ENCODE results near the gene PKIG.

PKIG gene

DNA sequence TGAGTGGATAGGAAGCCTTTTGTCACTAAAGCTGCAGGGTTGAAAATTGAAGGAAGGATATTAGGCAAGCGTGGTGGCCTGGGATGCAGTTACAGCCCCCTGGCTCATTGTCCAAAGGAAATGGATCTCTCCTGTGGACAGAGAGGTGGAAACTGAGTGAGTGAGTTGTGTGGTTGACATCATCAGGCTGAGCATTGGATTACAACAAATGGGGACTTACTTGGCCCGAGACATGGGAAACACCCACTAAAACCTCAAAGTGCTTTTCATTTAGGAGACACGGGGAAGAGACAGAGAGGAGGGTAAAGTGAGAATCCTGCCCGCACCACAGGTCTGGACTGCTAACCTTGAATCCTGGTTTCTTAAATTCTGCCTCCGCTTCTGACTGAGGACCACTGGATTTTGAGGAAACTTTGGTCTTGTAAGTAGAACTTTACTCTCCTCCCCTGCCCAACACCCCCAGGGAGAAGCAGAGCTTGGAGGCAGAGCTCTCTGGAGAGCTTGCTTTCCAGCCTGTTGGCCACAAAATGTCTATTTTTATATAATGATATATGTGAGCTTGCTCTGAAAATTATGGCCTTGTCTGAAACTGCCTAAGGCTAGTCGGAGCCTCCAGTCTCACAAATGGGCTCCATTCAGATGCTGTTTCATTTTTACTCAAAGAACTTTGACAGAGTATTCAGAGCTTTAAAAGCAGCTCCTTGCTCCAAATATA is at the start of gene PKIG:
TSS of gene PKIG (plus strand) at position 269 of the 715 bp plus-strand sequence. CDS start 31,978 bp downstream, outside the sequence.
- peak within 1 kb of the TSS; percentile 79 for H3K4me3 ChIP-seq
- H3K27ac ChIP-seq: peak within 1 kb of the TSS; percentile 90
- no peaks in the 10 kb centered on the region for H3K9me3 ChIP-seq (ENCODE audit: low read depth, low read length)
- H3K9ac ChIP-seq (ENCODE audit: insufficient read length): peak within 1 kb of the TSS; percentile 64
- TF ChIP-seq FOXP2 (optimal IDR thresholded peaks at IDR 0.05; ENCODE audit: control extremely low read depth, extremely low read length, insufficient read depth) (no peak), POLR2AphosphoS5 (IDR thresholded peaks at IDR 0.05; ENCODE audit: borderline replicate concordance, low read depth, low read length) (no peak), EZH2 (IDR thresholded peaks at IDR 0.05) (no peak)
- DNase-seq (ENCODE audit: low read depth, low spot score): no peak
- H3K36me3 ChIP-seq (ENCODE audit: insufficient read depth, low read length): no peaks in the 10 kb centered on the region

DNA sequence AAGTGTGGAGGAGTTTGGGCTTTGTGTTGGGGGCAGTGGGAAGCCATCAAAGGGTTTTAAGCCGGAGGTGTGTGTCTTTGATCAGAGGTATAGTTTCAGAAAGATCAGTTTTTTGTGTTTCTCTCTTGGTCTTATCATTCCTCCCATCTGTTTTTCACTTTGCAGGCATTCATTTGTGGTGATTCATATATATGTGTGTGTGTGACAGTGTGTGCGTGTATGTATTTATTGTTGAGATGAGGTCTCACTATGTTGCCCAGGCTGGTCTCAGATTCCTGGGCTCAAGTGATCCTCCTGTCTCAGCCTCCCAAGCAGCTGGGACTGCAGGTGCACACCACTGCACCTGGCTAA is 49.4 kb upstream of the PKIG start:
- no peak overlapping the region for H3K27ac ChIP-seq
- no peaks in the 10 kb centered on the region for H3K36me3 ChIP-seq (ENCODE audit: insufficient read depth, low read length)
- H3K9ac ChIP-seq (ENCODE audit: insufficient read length): no peak overlapping the region
- no peaks in the 10 kb centered on the region for H3K9me3 ChIP-seq (ENCODE audit: low read depth, low read length)
- TF ChIP-seq EZH2 (IDR thresholded peaks at IDR 0.05) (no peak), FOXP2 (optimal IDR thresholded peaks at IDR 0.05; ENCODE audit: control extremely low read depth, extremely low read length, insufficient read depth) (no peak), POLR2AphosphoS5 (IDR thresholded peaks at IDR 0.05; ENCODE audit: borderline replicate concordance, low read depth, low read length) (no peak)
- DNase-seq (ENCODE audit: low read depth, low spot score): no peak
- peak overlapping the region; percentile 84; the same call in 1 of the 2 replicates for H3K4me3 ChIP-seq

DNA sequence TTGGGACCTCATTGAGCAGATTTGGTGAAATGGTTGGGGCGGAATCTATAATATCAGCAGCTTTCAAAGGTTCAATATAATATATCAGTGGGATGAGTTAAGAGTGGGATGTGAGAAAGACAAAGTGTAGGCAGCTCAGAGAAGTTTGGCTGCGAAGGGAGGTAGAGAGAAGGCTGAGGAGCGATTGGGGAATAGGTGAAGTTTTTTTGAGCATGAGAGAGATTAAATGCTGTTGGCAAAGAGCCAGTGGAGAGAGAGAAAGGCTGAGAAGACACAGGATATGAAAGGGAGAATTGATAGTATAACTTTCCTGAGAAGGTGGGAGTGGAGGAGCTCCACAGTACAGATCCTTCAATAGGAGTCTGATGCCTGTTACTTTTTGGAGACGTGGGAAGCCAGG is 48.5 kb upstream of the PKIG start:
- DNase-seq (ENCODE audit: low read depth, low spot score): no peak

DNA sequence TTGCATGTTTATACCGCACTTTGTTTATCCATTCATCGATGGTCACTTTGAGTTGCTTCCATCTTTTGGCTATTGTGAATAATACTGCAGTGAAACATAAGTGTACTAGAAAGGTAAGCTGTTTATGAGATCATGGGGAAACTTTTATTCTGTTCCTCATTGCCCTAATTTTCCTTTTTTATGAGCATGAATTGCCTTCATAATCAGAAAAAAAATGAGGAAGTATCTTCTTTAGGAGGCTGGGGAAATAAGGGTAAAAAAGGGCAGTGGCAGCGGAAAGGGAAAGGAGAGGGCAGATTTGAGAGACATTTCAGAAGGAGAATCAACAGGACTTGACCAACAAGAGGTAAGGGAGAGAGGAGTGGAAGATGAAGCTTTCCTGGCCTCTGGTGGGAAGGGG is 46.2 kb upstream of the PKIG start:
- TF ChIP-seq FOXP2 (optimal IDR thresholded peaks at IDR 0.05; ENCODE audit: control extremely low read depth, extremely low read length, insufficient read depth) (no peak), EZH2 (IDR thresholded peaks at IDR 0.05) (no peak), POLR2AphosphoS5 (IDR thresholded peaks at IDR 0.05; ENCODE audit: borderline replicate concordance, low read depth, low read length) (no peak)
- Histone ChIP-seq H3K4me3 (no peak overlapping the region), H3K36me3 (ENCODE audit: insufficient read depth, low read length) (no peaks in the 10 kb centered on the region), H3K27ac (no peak overlapping the region), H3K9ac (ENCODE audit: insufficient read length) (no peak overlapping the region), H3K9me3 (ENCODE audit: low read depth, low read length) (no peaks in the 10 kb centered on the region)
- no peak for DNase-seq (ENCODE audit: low read depth, low spot score)

More for the DNA sequence above, 48.5 kb upstream of the PKIG start:
- no peaks in the 10 kb centered on the region for H3K36me3 ChIP-seq (ENCODE audit: insufficient read depth, low read length)
- no peak overlapping the region for H3K27ac ChIP-seq
- H3K9ac ChIP-seq (ENCODE audit: insufficient read length): no peak overlapping the region
- TF ChIP-seq POLR2AphosphoS5 (IDR thresholded peaks at IDR 0.05; ENCODE audit: borderline replicate concordance, low read depth, low read length): no peak
- TF ChIP-seq FOXP2 (optimal IDR thresholded peaks at IDR 0.05; ENCODE audit: control extremely low read depth, extremely low read length, insufficient read depth): no peak
- TF ChIP-seq EZH2 (IDR thresholded peaks at IDR 0.05): no peak
- H3K9me3 ChIP-seq (ENCODE audit: low read depth, low read length): no peaks in the 10 kb centered on the region
- no peak overlapping the region for H3K4me3 ChIP-seq

DNA sequence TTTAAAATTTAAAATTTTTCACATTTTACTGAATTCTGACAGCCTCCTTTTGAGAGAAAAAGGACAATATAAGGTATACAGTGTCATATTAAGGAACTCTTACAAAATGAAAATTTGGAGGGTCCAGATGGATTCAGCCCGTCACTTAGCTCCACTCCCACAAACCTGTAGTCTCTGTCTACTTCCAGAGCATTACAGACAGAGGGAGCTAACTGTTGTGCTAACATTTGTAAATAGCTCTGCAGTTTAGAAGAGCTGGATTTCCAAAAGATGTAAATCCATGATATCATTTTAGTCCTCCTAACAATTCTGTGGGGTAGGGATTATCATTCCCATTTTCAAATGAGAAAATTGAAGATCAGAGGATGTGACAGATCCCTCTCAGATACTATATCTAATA is 44.4 kb upstream of the PKIG start:
- Histone ChIP-seq H3K36me3 (ENCODE audit: insufficient read depth, low read length) (no peaks in the 10 kb centered on the region), H3K9me3 (ENCODE audit: low read depth, low read length) (no peaks in the 10 kb centered on the region), H3K9ac (ENCODE audit: insufficient read length) (no peak overlapping the region), H3K27ac (no peak overlapping the region), H3K4me3 (no peak overlapping the region)
- TF ChIP-seq POLR2AphosphoS5 (IDR thresholded peaks at IDR 0.05; ENCODE audit: borderline replicate concordance, low read depth, low read length): no peak
- TF ChIP-seq FOXP2 (optimal IDR thresholded peaks at IDR 0.05; ENCODE audit: control extremely low read depth, extremely low read length, insufficient read depth): no peak
- TF ChIP-seq EZH2 (IDR thresholded peaks at IDR 0.05): no peak
- DNase-seq (ENCODE audit: low read depth, low spot score): no peak

DNA sequence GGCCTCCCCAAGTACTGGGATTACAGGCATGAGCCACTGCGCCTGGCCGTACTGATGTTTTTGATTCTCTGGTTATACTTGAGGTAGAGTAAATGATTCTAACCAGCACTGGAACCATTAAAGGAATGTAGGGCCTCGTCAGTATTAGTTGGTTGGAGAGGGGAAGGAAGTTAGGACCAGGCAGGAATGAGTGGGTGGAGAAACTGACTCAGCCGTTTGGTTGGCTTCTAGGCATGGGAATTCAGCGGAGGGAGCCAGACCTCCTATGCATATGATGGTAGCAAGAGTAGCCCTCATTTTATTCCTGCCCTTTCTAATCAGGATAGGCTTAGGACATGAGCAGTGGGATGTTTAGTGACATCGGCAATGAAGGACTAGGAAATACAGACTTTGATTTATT is 41.5 kb upstream of the PKIG start:
- no peak overlapping the region for H3K9ac ChIP-seq (ENCODE audit: insufficient read length)
- DNase-seq (ENCODE audit: low read depth, low spot score): no peak
- H3K27ac ChIP-seq: no peak overlapping the region
- no peaks in the 10 kb centered on the region for H3K9me3 ChIP-seq (ENCODE audit: low read depth, low read length)
- TF ChIP-seq FOXP2 (optimal IDR thresholded peaks at IDR 0.05; ENCODE audit: control extremely low read depth, extremely low read length, insufficient read depth) (no peak), POLR2AphosphoS5 (IDR thresholded peaks at IDR 0.05; ENCODE audit: borderline replicate concordance, low read depth, low read length) (no peak), EZH2 (IDR thresholded peaks at IDR 0.05) (no peak)
- H3K4me3 ChIP-seq: no peak overlapping the region
- no peaks in the 10 kb centered on the region for H3K36me3 ChIP-seq (ENCODE audit: insufficient read depth, low read length)

DNA sequence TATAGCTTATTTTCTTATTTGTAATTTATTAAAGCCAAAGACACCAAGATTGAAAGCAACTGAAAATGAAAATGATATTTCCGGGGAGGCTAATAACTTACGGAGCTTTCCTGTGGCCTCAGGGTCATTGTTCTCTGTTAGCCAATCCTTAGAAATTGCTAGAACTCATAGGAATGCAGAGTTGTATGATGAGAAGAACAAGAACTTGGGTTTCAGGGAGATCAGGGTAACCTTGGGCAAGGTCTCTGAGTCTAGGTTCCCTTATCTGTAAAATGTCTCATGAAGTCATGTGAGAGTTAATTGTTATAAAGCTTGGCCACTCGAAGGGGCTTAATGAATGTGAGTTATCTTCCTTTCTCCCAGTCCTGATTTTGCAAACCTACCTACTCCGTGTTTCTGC is 40.4 kb upstream of the PKIG start:
- Histone ChIP-seq H3K9ac (ENCODE audit: insufficient read length) (no peak overlapping the region), H3K9me3 (ENCODE audit: low read depth, low read length) (no peaks in the 10 kb centered on the region), H3K4me3 (no peak overlapping the region), H3K36me3 (ENCODE audit: insufficient read depth, low read length) (no peaks in the 10 kb centered on the region), H3K27ac (no peak overlapping the region)
- TF ChIP-seq FOXP2 (optimal IDR thresholded peaks at IDR 0.05; ENCODE audit: control extremely low read depth, extremely low read length, insufficient read depth): no peak
- no peak for TF ChIP-seq EZH2 (IDR thresholded peaks at IDR 0.05)
- no peak for TF ChIP-seq POLR2AphosphoS5 (IDR thresholded peaks at IDR 0.05; ENCODE audit: borderline replicate concordance, low read depth, low read length)
- no peak for DNase-seq (ENCODE audit: low read depth, low spot score)

DNA sequence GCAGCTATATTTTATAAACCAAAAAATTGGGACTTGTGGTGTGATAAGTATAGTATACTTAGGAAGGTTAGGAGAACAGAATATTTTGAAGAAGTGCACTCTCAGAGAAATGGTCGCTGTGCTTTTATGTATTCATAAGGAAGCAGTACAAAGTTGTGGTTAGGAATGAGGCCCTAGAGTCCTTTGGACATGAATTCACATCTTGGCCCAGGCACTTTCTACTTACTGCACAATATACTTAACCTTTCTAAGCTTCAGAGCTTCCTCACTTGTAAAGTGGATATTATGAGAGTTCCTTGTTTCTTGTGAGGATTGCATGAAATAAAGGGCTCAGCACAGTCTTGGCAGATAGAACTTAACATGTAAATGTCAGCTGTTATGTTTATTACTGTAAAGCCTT is 39.5 kb upstream of the PKIG start:
- no peak for DNase-seq (ENCODE audit: low read depth, low spot score)
- TF ChIP-seq POLR2AphosphoS5 (IDR thresholded peaks at IDR 0.05; ENCODE audit: borderline replicate concordance, low read depth, low read length) (no peak), EZH2 (IDR thresholded peaks at IDR 0.05) (no peak), FOXP2 (optimal IDR thresholded peaks at IDR 0.05; ENCODE audit: control extremely low read depth, extremely low read length, insufficient read depth) (no peak)
- H3K4me3 ChIP-seq: no peak overlapping the region
- no peaks in the 10 kb centered on the region for H3K9me3 ChIP-seq (ENCODE audit: low read depth, low read length)
- no peak overlapping the region for H3K9ac ChIP-seq (ENCODE audit: insufficient read length)
- no peak overlapping the region for H3K27ac ChIP-seq
- H3K36me3 ChIP-seq (ENCODE audit: insufficient read depth, low read length): no peaks in the 10 kb centered on the region

DNA sequence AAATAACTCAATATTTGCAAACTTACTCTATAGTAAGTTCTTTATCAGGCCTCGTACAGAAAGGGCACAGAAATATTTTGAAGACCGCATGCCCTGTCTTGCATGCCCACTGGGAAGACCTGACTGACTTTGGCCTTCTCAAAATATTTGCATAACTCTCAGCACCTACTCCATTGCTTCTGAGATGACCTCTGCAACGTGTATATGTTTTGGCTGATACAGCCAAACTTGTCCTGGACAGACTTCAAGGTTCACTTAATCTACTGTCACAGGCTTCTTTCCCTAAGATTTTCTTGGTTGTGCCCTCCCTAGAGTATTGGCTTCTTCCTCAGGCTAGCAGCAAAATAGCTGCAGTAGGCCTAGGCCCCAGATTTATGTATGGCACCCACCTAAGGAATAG is 39.0 kb upstream of the PKIG start:
- no peak overlapping the region for H3K4me3 ChIP-seq
- no peak overlapping the region for H3K27ac ChIP-seq
- no peak overlapping the region for H3K9ac ChIP-seq (ENCODE audit: insufficient read length)
- DNase-seq (ENCODE audit: low read depth, low spot score): no peak
- H3K36me3 ChIP-seq (ENCODE audit: insufficient read depth, low read length): no peaks in the 10 kb centered on the region
- TF ChIP-seq POLR2AphosphoS5 (IDR thresholded peaks at IDR 0.05; ENCODE audit: borderline replicate concordance, low read depth, low read length) (no peak), FOXP2 (optimal IDR thresholded peaks at IDR 0.05; ENCODE audit: control extremely low read depth, extremely low read length, insufficient read depth) (no peak), EZH2 (IDR thresholded peaks at IDR 0.05) (no peak)
- no peaks in the 10 kb centered on the region for H3K9me3 ChIP-seq (ENCODE audit: low read depth, low read length)
